Middle frontal gyrus (tissue), 1 donor: ENCODE data around the gene RNASE9.
"Not testable (repeated sequence)": the region's sequence is repeated elsewhere in the genome, so short reads cannot be mapped to it uniquely, and the experiment has no call there.

ENCODE experiments used
- DNase-seq: peaks from one replicate; pipeline ENCODE4 v3.0.0-alpha.2; 2015; ENCODE audit warnings: low spot score; ENCODE audit errors: extremely low spot score

The RNASE9 gene

DNA sequence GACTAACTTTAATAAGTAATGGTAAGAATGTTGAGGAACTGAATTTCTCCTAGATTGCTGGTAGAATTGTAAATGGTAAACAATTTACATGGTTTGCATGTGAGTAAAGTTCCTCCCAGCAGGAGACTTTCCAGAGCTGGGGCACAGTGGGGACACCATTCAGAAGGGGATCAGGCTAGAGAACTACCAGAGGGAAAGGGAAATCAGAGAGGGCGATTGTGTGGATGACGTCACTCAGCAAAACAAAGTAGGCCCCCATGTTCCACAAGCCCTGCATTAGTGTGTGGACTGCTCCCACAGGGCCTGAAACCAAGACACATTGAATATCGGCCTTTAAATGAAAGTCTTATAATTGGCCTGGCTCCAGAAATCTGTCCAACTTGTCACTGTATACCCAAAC, 17.5 kb upstream of the RNASE9 start:
- no peak for DNase-seq

GRCh38 chr14:20572382-20572990, 11.6 kb upstream of the RNASE9 start:
- DNase-seq: not testable (repeated sequence)

- DNase-seq: not testable (repeated sequence)
Measured at GRCh38 chr14:20570720-20571119, 9.9 kb upstream of the RNASE9 start.

DNA sequence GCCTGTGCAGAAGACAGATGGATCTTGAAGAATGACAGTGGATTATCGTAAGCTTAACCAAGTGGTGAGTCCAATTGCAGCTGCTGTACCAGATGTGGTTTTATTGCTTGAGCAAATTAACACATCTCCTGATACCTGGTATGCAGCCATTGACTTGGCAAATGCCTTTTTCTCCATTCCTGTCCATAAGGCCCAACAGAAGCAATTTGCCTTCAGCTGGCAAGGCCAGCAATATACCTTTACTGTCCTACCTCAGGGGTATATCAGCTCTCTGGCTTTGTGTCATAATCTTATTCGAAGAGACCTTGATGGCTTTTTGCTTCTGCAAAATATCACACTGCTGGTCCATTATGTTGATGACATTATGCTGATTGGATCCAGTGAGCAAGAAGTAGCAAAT, 9.0 kb upstream of the RNASE9 start:
- DNase-seq: not testable (repeated sequence)

DNA sequence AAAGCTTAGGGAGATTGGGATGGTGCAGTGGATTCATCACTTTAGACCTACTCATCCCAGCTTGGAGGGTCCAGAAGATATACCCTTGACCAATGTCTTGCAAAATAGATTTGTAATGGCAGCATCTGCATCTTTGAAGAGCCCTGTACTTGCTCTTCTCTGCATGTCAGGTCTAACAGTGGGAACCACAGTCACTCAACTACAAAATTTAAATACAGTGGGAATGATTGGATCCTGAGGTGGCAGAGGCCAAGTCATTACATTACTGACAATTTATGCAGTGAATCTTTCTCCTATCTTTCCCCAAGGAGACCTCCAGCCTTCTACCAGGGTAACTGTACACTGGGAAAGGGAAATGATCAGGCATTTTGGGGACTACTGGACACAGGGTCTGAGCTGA, 8.2 kb upstream of the RNASE9 start:
- no peak for DNase-seq

DNA sequence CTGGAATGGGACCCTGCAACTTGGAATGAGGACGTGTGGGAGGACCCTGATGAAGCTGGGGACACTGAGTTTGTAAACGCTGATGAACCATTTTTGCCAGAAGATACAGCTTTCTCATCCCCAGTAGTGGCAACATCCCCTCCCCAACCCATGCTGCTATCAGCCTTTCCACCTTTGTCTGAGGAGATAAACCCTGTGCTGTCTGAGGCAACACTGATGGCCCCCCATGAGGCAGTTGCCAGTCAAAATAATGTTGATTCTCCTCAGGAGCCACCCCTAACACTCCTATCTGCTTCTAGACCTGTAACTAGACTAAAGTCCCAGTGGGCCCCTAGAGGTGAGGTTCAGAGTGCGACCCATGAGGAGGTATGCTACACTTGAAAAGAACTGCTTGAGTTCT, 7.5 kb upstream of the RNASE9 start:
- no peak for DNase-seq

- DNase-seq: not testable (repeated sequence)
Measured at GRCh38 chr14:20567199-20567598, 6.4 kb upstream of the RNASE9 start.

DNA sequence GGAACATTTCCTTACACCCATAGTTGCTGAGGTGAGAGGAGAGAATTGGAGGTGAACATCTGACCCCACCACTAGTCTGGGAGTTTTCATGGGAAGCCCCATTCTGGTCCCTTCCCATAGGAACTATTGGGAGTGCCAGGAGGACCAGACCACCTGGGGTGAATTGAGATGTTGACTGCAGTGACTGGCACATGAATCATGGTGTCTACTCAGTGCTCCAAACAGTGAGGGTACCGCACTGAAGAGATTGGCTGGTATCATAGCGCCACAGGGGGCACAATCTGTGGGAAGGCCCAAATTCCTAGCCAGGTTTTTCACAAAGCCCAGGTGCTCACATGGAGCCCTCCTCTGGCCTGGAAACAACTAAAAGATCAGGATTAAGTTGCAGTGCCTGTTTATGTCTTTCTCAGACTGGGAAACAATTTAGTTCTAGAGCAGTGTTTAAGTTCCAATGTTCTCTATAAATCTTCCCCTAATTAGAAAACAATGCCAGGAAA, 3.7 kb upstream of the RNASE9 start:
- DNase-seq: no peak

DNA sequence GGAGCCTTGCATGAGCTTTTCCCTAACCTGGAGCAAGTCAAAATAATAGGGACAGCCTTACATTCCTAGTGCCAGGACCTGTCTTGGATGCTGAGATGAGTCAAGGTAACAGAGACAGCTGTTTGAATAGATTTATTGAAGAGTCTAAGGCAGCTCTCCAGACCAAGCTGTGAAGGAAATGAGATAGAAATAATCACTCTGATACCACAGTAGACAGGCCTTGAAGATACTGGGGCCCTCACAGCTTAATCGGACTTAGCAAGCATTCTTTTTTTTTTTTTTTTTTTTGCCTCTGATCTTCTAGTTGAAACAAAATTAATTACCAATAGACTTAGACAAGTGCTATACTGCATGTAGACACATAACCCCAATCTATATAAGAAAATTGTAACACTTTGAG, 3.1 kb upstream of the RNASE9 start:
- DNase-seq: no peak

DNA sequence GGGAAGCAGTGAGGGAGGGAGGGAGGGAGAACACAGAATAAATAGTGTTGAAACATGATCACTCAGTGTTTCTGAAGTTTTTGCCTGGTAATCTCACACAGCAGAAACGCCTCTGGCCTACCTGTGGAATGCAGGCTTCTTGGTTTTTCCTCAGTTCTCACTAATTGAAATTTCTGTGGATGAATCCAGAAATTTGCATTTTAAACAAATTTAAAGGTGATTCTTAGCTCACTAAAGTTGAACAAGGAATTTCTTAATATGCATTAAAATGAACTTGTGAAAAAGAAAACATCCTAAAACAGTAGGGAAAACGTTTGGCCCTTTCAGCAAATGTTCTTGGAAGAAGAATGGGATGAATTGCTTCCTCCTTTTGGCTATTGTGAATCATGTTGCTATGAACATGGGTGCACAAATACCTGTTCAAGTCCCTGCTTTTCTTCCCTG, 1.4 kb downstream of the RNASE9 start:
- DNase-seq: no peak

DNA sequence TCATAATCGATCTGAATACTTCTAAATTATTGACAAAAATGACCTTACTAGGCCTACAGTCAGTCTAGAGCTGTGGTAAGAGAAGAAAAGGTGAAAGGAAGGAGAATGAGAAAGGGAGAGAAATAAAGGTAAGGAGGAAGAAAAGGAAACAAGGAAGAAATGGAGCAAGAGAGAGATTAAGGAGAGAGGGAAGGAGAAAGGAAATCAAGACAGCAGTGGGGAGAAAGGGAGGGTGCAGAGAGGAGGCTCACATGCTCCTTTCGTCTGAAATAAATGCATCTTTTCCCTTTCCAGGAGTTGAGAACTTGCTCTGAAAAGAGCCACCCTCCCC, 3.7 kb downstream of the RNASE9 start:
- no peak for DNase-seq

GRCh38 chr14:20556500-20557211, 4.2 kb downstream of the RNASE9 start:
- DNase-seq: no peak

DNA sequence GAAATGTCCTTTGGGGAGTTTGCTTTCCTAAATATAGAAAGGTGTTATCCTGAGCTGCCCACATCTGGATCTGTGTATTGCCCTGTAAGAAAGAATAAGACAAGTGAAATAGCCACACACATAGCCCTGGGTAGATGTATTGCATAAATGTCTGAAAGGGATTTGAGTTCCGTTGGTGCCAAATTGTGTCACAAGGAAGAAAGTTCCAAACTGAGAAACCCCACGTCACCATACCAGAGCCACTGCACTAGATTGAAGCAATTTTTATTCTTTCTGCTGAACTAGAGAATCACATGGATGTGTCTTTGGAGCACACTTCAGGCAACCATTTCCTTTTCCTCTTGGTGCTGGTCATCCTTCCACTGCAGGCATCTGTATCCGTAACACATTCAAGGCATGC, 5.0 kb downstream of the RNASE9 start:
- DNase-seq: no peak

DNA sequence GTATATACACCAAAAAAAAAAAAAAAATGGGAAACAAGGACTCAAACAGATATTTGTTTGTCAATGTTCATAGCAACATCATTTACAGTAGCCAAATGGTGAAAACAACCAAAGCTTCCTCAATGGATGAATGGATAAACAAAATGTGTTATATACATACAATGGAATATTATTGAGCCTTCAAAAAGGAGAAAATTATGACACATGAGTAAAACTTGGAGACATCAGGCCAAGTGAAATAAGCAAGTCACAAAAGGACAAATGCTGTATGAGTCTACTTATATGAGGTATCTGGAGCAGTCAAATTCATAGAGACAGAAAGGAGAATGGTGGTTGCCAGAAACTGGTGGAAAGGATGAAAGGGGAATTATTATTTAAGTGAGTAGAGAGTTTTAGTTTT, 7.8 kb downstream of the RNASE9 start:
- DNase-seq: no peak

- DNase-seq: no peak
Measured at GRCh38 chr14:20551606-20552005, 9.2 kb downstream of the RNASE9 start.

GRCh38 chr14:20550926-20551325, 9.9 kb downstream of the RNASE9 start:
- DNase-seq: no peak

- no peak for DNase-seq
Measured at GRCh38 chr14:20548414-20549158, 12.3 kb downstream of the RNASE9 start.

- no peak for DNase-seq
Measured at GRCh38 chr14:20546877-20547276, 14.0 kb downstream of the RNASE9 start.

GRCh38 chr14:20539906-20540305, 20.9 kb downstream of the RNASE9 start:
- DNase-seq: no peak

DNA sequence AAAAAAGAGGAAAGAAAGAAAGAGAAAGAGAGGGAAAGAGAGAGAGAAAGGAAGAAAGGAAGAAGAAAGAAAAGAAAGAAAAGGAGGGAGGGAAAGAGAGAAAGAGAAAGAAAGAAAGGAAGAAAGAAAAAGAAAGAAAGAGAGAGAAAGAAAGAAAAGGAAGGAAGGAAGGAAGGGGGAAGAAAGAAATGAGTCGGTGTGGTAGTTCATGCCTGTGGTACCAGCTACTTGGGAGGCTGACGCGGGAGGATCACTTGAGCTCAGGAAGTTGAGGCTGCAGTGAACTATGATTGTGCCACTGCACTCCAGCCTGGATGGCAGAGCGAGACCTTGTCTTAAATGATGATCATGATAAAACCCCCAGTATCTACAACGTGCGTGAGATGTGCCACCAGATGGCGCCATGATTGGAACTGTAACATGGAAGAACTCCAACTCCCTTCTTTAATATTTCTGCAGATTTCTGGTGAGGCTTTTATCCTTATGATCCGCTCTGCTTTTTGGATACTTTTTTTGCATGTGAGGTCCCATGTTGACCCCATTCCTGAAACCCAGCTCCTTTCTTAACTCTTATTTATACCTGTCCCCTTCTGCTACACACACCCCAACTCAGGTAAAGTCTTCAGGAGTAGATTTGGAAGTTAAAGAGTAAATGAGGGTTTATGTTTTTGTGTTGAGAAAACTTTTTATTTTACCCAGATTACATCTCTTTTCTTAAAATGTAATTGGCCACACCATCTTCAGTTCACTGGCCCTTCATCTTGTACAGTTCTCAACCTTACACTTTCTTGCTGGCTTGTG, 29.9 kb downstream of the RNASE9 start:
- no peak for DNase-seq

DNA sequence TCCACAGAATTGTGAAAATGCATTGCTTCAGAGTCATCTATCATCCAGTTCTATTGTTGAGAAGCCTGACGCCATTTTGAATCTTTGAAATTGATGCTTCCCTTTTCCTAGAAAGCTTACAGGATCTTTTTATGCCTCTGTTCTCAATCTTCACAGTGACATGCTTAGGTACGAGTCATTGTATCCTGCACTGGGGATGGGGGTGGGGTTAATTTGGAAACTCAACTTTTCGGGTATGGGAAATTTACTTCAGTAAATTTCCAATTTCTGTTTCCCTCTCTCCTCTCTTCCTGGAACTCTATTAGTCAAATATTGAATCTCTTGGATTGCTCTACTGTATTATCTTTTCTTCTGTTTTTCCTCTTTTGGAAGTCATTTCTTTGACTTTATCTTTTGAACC, 31.0 kb downstream of the RNASE9 start:
- DNase-seq: no peak

DNA sequence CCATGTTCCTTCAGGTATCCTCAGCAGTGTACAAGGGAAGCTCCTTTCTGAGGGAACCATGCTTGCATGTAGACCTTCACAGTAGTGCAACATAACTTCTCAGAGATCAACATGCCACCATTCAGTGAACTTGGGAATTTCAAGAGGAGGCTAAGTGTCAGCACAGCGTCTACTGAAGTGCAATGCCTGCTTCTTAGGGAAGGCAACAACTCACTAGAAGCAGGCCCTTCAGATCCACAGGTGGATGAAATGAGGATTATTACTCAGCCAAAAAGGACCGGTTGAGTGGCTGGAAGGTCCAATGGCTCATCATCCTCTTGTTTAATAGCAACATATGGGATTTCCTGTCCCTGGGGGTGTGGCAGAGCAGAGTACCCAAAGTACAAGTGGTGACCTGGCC, 36.8 kb downstream of the RNASE9 start:
- DNase-seq: no peak
